Kidney (tissue), 14 donors: Measurements from ENCODE around the gene HES4. TPM values are rescaled to one million over a fixed set of nuclear protein-coding genes. Genes with fewer than 3 reads are reported as not detected.

Source experiments
- DNase-seq, 5 donors: peaks; one replicate each; pipeline ENCODE4 v3.0.0-alpha.2; 2013 to 2020
- FAIRE-seq: peaks from 2 replicates; lab custom pipeline; 2012; peaks lifted over from hg19 to GRCh38; lab: Jason Lieb, UNC
- H3K27ac ChIP-seq, 2 donors: one replicate each; pipeline ENCODE4 v1.7.0; 2013; ENCODE audit warnings: low read depth in 2 of 2, low read length in 2 of 2, inconsistent platforms in 1 of 2
- H3K27me3 ChIP-seq: one replicate; pipeline ENCODE4 v1.7.1; 2013; ENCODE audit warnings: low read length, inconsistent platforms; ENCODE audit not compliant: control insufficient read depth, insufficient read depth
- H3K36me3 ChIP-seq, 3 donors: one replicate each; pipeline versions ENCODE4 v1.7.0 to v1.7.1; 2013; ENCODE audit warnings: low read length in 3 of 3, control low read depth in 1 of 3, inconsistent platforms in 1 of 3; ENCODE audit not compliant: insufficient read depth in 3 of 3, control insufficient read depth in 2 of 3
- H3K4me1 ChIP-seq, 3 donors: one replicate each; pipeline versions ENCODE4 v1.7.0 to v1.7.1; 2013; ENCODE audit warnings: low read length in 3 of 3, inconsistent platforms in 1 of 3, low read depth in 1 of 3; ENCODE audit not compliant: control insufficient read depth in 2 of 3, insufficient read depth in 2 of 3
- H3K4me3 ChIP-seq, 3 donors: one replicate each; pipeline versions ENCODE4 v1.7.0 to v1.8.1; 2013; ENCODE audit warnings: low read length in 3 of 3, control low read depth in 1 of 3, inconsistent platforms in 1 of 3
- H3K9ac ChIP-seq, 3 donors: one replicate each; pipeline versions ENCODE4 v1.7.0 to v1.7.1; 2013; ENCODE audit warnings: low read length in 3 of 3, control low read depth in 1 of 3, inconsistent platforms in 1 of 3
- H3K9me3 ChIP-seq, 3 donors: one replicate each; pipeline versions ENCODE4 v1.7.0 to v1.7.1; 2013; ENCODE audit warnings: low read length in 3 of 3, control low read depth in 1 of 3, inconsistent platforms in 1 of 3; ENCODE audit not compliant: control insufficient read depth in 2 of 3, insufficient read depth in 1 of 3
- intact Hi-C: fragments of 100-400 bp; cut with DNase I; formaldehyde crosslinking; loops from one replicate; pipeline ENCODE4 v1.11.1; 2022
- polyA plus RNA-seq: library from polyadenylated mRNA; stranded (reverse); fragments of 350-450 nt; fragmentation: Illumina TruSeq; extraction: RNeasy Lipid Tissue Mini Kit (QIAGEN cat#74804); gene quantifications from one replicate; pipeline ENCODE4 v1.2.3, GENCODE V29; 2014; ENCODE audit warnings: low read depth, low replicate concordance; ENCODE audit not compliant: insufficient read depth
- total RNA-seq: library from RNA; stranded (reverse); fragmentation: NEBNext Ultra II Directional; extraction: Animal tissue kit (Norgen Biotek cat#: 25700); gene quantifications from one replicate; pipeline ENCODE4 v1.2.1, GENCODE V29; 2021
- TF ChIP-seq, protein P1 (sequence below): IDR thresholded peaks from 3 replicates; pipeline ENCODE4 v1.5.1; 2012; ENCODE audit warnings: mild to moderate bottlenecking, moderate library complexity, borderline replicate concordance; ENCODE audit not compliant: insufficient read depth; ENCODE audit errors: extremely low read depth
- donor health status: control.
- donor health status: control.
- donor health status: control.
- donor health status: control.
- donor health status: control.
- donor health status: DM: yes; HTN: yes; CAD: no.
- donor health status: Normal renal cell carcinoma (clear cell type).

HES4 gene
- total and polyA plus RNA-seq, 2 donors from 2014 or later, result 15.8 to 32.0 TPM

DNA sequence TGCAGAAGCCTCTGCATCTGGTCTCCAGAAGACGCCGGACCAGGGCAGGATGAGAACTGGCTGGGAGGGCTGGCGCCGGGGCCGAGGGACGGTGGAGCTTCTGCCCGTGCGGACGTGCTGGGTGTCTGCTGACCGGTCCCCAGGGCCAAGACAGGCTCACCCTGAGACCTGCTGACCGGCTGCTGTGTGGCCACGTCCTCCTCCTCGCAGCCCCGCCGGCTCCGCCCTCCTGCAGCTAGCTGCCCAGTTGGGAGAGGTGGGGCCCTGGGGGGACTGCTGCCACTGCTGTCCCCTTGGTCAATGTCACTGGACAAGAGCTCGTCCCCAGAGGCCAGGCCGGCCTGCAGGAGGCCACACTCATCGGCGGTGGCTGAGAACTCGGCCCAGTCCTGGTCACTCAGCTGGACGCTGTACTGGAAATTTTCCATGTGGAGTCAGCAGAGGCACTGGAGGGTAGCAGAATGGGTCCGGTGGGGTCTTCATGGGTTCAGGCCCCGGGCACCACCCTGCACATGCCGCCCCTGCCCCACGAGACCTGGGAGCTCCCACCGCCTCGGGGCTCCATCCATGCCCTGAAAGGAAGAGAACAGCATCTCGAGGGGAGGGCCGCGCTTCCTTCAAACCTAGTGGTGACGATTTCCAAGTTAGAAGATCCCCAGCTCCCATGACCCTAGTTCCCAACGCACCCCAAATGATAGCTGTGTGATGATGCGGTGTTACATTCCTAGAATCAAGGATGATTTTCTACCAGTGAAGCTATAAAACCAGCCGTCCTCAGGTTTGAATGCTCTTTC, 19.1 kb downstream of the HES4 start:
- Histone ChIP-seq H3K9me3 (no peaks in the 10 kb centered on the region), H3K36me3 (no peaks in the 10 kb centered on the region), H3K4me1 (peaks cover 0 to 4% (median 0%) of the 10 kb centered on the region in 3 donors), H3K9ac (no peak overlapping the region), H3K27me3 (no peaks in the 10 kb centered on the region), H3K4me3 (no peak overlapping the region), H3K27ac (peak overlapping the region in 1 of 2 donors; percentile 57)
- intact Hi-C loops, result no loop called here
- FAIRE-seq, result no peak
- TF ChIP-seq, protein P1, sequence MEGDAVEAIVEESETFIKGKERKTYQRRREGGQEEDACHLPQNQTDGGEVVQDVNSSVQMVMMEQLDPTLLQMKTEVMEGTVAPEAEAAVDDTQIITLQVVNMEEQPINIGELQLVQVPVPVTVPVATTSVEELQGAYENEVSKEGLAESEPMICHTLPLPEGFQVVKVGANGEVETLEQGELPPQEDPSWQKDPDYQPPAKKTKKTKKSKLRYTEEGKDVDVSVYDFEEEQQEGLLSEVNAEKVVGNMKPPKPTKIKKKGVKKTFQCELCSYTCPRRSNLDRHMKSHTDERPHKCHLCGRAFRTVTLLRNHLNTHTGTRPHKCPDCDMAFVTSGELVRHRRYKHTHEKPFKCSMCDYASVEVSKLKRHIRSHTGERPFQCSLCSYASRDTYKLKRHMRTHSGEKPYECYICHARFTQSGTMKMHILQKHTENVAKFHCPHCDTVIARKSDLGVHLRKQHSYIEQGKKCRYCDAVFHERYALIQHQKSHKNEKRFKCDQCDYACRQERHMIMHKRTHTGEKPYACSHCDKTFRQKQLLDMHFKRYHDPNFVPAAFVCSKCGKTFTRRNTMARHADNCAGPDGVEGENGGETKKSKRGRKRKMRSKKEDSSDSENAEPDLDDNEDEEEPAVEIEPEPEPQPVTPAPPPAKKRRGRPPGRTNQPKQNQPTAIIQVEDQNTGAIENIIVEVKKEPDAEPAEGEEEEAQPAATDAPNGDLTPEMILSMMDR, result no peak
- peak in 2 of 5 donors; percentile 39 to 87 for DNase-seq

DNA sequence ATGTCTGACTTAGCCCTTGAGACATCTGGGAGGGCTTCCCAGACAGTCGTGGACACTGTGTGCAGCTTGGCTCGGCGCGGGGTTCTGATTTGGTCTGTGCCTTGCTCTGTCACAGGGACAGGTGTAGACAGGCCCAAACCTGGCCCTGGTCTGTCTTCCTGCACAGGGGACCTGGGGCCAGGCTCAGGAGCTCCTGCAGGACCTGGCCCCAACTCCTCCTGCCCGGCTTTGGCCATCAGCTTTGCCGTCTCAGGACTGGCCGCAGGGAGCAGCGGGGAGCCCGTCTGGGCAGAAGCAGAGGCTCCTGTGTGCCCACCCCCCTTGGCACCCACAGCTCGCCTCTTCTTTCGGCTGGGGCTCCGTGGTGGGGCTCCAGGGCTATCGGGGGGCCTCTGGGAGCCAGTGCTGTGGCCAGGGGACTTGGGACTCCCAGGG, 19.7 kb downstream of the HES4 start:
- FAIRE-seq (no peak), DNase-seq (peak in 1 of 5 donors; percentile 24)
- Histone ChIP-seq H3K4me3 (no peak overlapping the region), H3K27ac (no peak overlapping the region), H3K4me1 (peaks cover 0 to 8% (median 0%) of the 10 kb centered on the region in 3 donors), H3K27me3 (no peaks in the 10 kb centered on the region), H3K9me3 (no peaks in the 10 kb centered on the region), H3K9ac (no peak overlapping the region), H3K36me3 (no peaks in the 10 kb centered on the region)
- intact Hi-C loops, result no loop called here
- TF ChIP-seq, protein P1, result no peak

DNA sequence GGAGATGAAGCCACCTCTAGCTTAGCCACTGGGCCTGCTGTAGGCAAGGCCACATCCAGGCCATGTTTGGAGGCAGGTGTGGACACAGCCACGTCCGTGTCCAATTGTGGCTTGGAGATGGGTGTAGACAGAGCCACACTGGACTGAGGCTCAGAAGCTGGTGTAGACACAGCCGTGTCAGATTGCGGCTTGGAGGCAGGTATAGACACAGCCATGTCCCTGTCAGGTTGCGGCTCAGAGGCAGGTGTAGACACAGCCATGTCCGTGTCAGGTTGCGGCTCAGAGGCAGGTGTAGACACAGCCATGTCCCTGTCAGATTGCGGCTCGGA, 20.2 kb downstream of the HES4 start:
- H3K36me3 ChIP-seq, result no peaks in the 10 kb centered on the region
- H3K9me3 ChIP-seq, result no peaks in the 10 kb centered on the region
- TF ChIP-seq, protein P1, result no peak
- peaks cover 0 to 8% (median 0%) of the 10 kb centered on the region in 3 donors for H3K4me1 ChIP-seq
- no peak overlapping the region for H3K9ac ChIP-seq
- H3K27ac ChIP-seq, result no peak overlapping the region
- H3K27me3 ChIP-seq, result no peaks in the 10 kb centered on the region
- DNase-seq, result no peak
- no peak overlapping the region for H3K4me3 ChIP-seq
- no peak for FAIRE-seq
- intact Hi-C loops, result no loop called here
